ENCODE data around the gene FGGY.

Gene FGGY

GRCh38 chr1:59752556-59753414, 455.9 kb downstream of the FGGY start:
- DNase-seq: peak; percentile 19

- DNase-seq: no peak
Measured at GRCh38 chr1:59755069-59755685, 458.3 kb downstream of the FGGY start.

- DNase-seq: no peak
Measured at GRCh38 chr1:59757197-59757747, 460.4 kb downstream of the FGGY start.

GRCh38 chr1:59759156-59759925, 462.4 kb downstream of the FGGY start:
- peak; percentile 88 for DNase-seq

- DNase-seq: no peak
Measured at GRCh38 chr1:59761443-59761842, 464.5 kb downstream of the FGGY start.

- DNase-seq: no peak
Measured at GRCh38 chr1:59763418-59763817, 466.5 kb downstream of the FGGY start.

GRCh38 chr1:59765011-59765730, 468.3 kb downstream of the FGGY start:
- no peak for DNase-seq

- peak; percentile 21 for DNase-seq
Measured at GRCh38 chr1:59766227-59766855, 469.4 kb downstream of the FGGY start.

- DNase-seq: peak; percentile 43
Measured at GRCh38 chr1:59767119-59767518, 470.2 kb downstream of the FGGY start.

GRCh38 chr1:59768792-59769735, 472.2 kb downstream of the FGGY start:
- DNase-seq: no peak

- DNase-seq: peak; percentile 36
Measured at GRCh38 chr1:59769736-59770095, 472.8 kb downstream of the FGGY start.

- DNase-seq: no peak
Measured at GRCh38 chr1:59771361-59771760, 474.5 kb downstream of the FGGY start.

GRCh38 chr1:59775480-59775879, 478.6 kb downstream of the FGGY start:
- DNase-seq: no peak

- no peak for DNase-seq
Measured at GRCh38 chr1:59776960-59777852, 480.3 kb downstream of the FGGY start.

- no peak for DNase-seq
Measured at GRCh38 chr1:59779949-59780348, 483.1 kb downstream of the FGGY start.

GRCh38 chr1:59788825-59789224, 491.9 kb downstream of the FGGY start:
- no peak for DNase-seq

GRCh38 chr1:59798600-59798999, 501.7 kb downstream of the FGGY start:
- no peak for DNase-seq

GRCh38 chr1:59803458-59804038, 506.7 kb downstream of the FGGY start:
- no peak for DNase-seq

- no peak for DNase-seq
Measured at GRCh38 chr1:59804301-59804700, 507.4 kb downstream of the FGGY start.

GRCh38 chr1:59805554-59805953, 508.7 kb downstream of the FGGY start:
- DNase-seq: no peak

Measured in retina (tissue), 1 donor.